Measurements from ENCODE around the gene RPL26. TPM values are rescaled to one million over a fixed set of nuclear protein-coding genes. Genes with fewer than 3 reads are reported as not detected.
"Not testable (repeated sequence)": the region's sequence is repeated elsewhere in the genome, so short reads cannot be mapped to it uniquely, and the experiment has no call there.

Gene RPL26
- total RNA-seq, 2 donors from 2014 or later = 1,618 to 2,343 TPM

GRCh38 chr17:8386841-8387240 is 3.8 kb upstream of the RPL26 start:
- no peak for DNase-seq (ENCODE audit: low spot score)
- TF ChIP-seq CTCF (IDR thresholded peaks at IDR 0.05) = no peak
- H3K27me3 ChIP-seq = no peaks in the 10 kb centered on the region

DNA sequence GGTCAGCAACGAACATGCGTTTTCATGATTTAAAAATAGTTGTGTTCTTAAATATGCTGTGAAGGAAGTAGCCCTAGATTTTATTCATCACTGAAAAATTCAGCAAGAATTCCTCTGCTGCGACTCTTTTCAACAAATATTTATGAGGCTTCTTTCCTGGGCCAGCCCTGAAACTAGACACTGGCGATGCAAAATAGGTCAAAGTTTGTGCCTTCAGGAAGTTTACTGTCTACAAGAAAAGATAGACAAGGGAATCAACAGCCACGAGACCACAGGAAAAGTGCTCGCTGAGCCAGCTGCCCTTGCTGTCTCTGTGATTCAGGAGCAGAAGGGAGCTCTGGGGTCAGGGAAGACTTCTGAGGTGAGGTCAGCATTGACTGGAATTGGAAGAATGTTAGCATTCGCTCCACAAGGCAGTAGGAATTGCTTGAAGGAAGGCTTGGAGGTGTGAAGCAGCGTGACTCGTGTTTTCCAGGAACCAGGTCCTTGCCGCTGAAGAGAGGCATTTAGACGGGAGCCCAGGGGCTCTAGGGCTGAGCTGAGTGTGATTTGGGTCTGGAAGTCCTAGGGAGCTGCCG is 1.9 kb upstream of the RPL26 start:
- peaks cover 5 to 30% of the 10 kb centered on the region in 2 donors for H3K4me1 ChIP-seq
- H3K36me3 ChIP-seq = peaks cover 21% of the 10 kb centered on the region
- H3K9me3 ChIP-seq = no peaks in the 10 kb centered on the region
- no peak for DNase-seq (ENCODE audit: low spot score)
- no peak overlapping the region for H3K4me3 ChIP-seq
- no peak for TF ChIP-seq CTCF (IDR thresholded peaks at IDR 0.05)
- no peaks in the 10 kb centered on the region for H3K27me3 ChIP-seq
- H3K27ac ChIP-seq = no peak overlapping the region

More at GRCh38 chr17:8386841-8387240, 3.8 kb upstream of the RPL26 start:
- Histone ChIP-seq H3K9me3 (no peaks in the 10 kb centered on the region), H3K4me1 (peaks cover under 1 to 10% of the 10 kb centered on the region in 2 donors), H3K4me3 (no peak overlapping the region), H3K36me3 (peaks cover 2% of the 10 kb centered on the region), H3K27ac (no peak overlapping the region)

- H3K4me1 ChIP-seq = peaks cover 5 to 32% of the 10 kb centered on the region in 2 donors
- no peaks in the 10 kb centered on the region for H3K27me3 ChIP-seq
- peak overlapping the region; percentile 88 to 89 for H3K27ac ChIP-seq
- peak overlapping the region; percentile 69 to 86 for H3K4me3 ChIP-seq
- H3K9me3 ChIP-seq = no peaks in the 10 kb centered on the region
- TF ChIP-seq CTCF (IDR thresholded peaks at IDR 0.05) = no peak
- no peak for DNase-seq (ENCODE audit: low spot score)
- H3K36me3 ChIP-seq = peaks cover 42% of the 10 kb centered on the region
Observed at GRCh38 chr17:8382880-8383142, 182 bp downstream of the RPL26 start.

DNA sequence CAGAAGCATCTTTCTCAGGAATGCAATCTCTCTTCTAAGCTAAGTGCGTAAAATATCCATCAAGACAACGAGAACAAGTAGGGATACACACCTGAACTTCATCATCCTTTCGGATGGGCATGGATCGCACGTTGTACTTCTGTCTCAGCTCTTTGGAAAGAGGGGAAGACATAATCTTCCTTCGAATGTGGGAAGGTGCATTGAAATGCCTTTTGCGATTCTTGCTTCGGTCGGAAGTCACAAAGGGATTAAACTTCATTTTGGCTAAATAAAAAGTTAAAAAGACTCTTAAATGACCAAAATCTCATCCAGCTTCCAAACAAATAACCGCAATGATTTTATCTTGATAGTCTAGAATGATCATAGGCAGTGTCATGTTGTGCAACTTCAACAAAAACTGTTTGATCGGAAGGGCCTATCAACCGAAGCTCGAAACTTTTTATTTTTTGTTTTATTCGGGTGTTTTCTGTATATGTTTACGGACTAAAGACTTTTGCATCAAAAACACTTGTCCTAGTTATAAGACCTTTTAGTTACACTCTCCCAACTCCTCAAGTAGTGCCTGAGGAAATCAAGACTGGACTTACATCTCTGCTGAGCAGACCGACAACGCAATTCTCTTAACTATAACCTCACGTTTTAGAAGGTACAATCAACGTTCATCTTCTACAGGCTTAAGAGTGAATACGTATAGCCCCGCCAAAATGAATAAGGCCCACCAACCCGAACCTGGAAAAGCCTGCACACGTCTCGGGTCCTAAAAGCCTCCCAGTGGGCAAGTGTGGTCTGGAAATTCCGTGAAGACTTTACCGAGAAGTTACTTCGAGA is 727 bp downstream of the RPL26 start:
- peak overlapping the region; percentile 69 to 86 for H3K4me3 ChIP-seq
- DNase-seq (ENCODE audit: low spot score) = no peak
- no peak for TF ChIP-seq CTCF (IDR thresholded peaks at IDR 0.05)
- H3K27me3 ChIP-seq = no peaks in the 10 kb centered on the region
- peaks cover 47% of the 10 kb centered on the region for H3K36me3 ChIP-seq
- no peaks in the 10 kb centered on the region for H3K9me3 ChIP-seq
- H3K27ac ChIP-seq = peak overlapping the region; percentile 88 to 89
- H3K4me1 ChIP-seq = peaks cover 5 to 32% of the 10 kb centered on the region in 2 donors

GRCh38 chr17:8380049-8380448 is 2.9 kb downstream of the RPL26 start:
- no peak for DNase-seq (ENCODE audit: low spot score)
- no peaks in the 10 kb centered on the region for H3K9me3 ChIP-seq
- peaks cover 53% of the 10 kb centered on the region for H3K36me3 ChIP-seq
- no peak overlapping the region for H3K4me3 ChIP-seq
- H3K4me1 ChIP-seq = peaks cover 9 to 41% of the 10 kb centered on the region in 2 donors
- H3K27me3 ChIP-seq = no peaks in the 10 kb centered on the region
- no peak overlapping the region for H3K27ac ChIP-seq
- TF ChIP-seq CTCF (IDR thresholded peaks at IDR 0.05) = no peak

DNA sequence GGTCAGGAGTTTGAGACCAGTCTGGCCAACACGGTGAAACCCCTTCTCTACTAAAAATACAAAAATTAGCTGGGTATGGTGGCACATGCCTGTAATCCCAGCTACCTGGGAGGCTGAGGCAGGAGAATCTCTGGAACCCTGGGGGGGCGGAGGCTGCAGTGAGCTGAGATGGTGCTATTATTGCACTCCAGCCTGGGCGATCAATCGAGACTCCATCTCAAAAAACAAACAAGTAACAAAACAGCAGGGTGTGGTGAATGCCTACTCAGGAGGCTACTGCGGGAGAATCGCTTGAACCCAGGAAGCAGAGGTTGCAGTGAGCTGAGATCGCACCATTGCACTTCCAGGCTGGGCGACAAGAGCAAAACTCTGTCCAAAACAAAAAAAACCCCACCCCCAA is 4.9 kb downstream of the RPL26 start:
- Histone ChIP-seq H3K4me1 (peaks cover 9 to 39% of the 10 kb centered on the region in 2 donors), H3K36me3 (peaks cover 53% of the 10 kb centered on the region)
- not testable (repeated sequence) for H3K27me3 ChIP-seq; H3K27ac ChIP-seq; H3K4me3 ChIP-seq; DNase-seq (ENCODE audit: low spot score); H3K9me3 ChIP-seq
